ENCODE data around the gene MB21D2.

DNA sequence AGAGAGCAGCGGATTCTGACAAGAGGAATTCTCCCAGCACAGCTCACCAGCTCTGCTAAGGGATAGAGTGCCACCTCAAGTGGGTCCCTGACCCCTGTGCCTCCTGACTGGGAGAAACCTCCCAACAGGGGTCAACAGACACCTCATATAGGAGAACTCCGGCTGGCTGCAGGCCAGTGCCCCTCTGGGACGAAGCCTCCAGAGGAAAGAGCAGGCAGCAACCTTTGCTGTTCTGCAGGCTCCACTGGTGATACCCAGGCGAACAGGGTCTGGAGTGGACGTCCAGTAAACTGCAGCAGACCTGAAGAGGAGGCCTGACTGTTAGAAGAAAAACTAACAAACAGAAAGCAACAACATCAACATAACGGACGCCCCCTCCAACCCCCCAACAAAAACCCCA, 159.0 kb downstream of the MB21D2 start:
- TF ChIP-seq, protein P1, sequence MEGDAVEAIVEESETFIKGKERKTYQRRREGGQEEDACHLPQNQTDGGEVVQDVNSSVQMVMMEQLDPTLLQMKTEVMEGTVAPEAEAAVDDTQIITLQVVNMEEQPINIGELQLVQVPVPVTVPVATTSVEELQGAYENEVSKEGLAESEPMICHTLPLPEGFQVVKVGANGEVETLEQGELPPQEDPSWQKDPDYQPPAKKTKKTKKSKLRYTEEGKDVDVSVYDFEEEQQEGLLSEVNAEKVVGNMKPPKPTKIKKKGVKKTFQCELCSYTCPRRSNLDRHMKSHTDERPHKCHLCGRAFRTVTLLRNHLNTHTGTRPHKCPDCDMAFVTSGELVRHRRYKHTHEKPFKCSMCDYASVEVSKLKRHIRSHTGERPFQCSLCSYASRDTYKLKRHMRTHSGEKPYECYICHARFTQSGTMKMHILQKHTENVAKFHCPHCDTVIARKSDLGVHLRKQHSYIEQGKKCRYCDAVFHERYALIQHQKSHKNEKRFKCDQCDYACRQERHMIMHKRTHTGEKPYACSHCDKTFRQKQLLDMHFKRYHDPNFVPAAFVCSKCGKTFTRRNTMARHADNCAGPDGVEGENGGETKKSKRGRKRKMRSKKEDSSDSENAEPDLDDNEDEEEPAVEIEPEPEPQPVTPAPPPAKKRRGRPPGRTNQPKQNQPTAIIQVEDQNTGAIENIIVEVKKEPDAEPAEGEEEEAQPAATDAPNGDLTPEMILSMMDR (optimal IDR thresholded peaks at IDR 0.05 in 1 of 3, IDR thresholded peaks at IDR 0.05 in 1 of 3, conservative IDR thresholded peaks at IDR 0.05 in 1 of 3; ENCODE audit: extremely low read depth in 1 of 3, insufficient read depth in 2 of 3, low read length in 3 of 3), result no peak
- TF ChIP-seq EZH2 (IDR thresholded peaks at IDR 0.05; ENCODE audit: low read length), result no peak
